ENCODE measurements around the gene CREM. TPM values are rescaled to one million over a fixed set of nuclear protein-coding genes. Genes with fewer than 3 reads are reported as not detected.

CREM gene
- total RNA-seq, 1 experiment from 2014 or later = 24.7 TPM

DNA sequence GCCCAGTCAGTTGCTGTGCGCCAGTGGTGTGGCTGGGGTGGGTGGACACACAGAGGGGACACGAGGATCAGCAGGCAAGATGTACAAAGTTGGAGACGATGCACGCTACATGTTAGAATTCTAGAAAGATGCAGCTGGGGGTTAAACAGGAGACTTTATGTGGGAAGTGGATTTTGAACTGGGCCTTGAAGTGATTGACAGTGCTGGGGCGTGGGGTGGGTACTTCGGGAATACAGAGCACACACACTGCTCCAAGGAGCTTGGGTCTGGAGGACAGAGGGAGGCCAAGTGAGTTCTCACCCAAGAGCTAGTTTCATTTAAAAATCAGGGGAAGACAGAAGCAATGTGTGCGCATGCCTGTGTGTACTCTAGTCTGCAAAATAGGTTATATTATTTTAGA is 87.1 kb downstream of the CREM start:
- intact Hi-C loops (cut with micrococcal nuclease; ENCODE audit: unreplicated experiment) = no loop called here
- Mint-ChIP-seq H3K9me3 (ENCODE audit: unreplicated experiment) (no peaks in the 10 kb centered on the region), H3K27me3 (ENCODE audit: insufficient read depth, unreplicated experiment) (no peaks in the 10 kb centered on the region), H3K4me1 (ENCODE audit: low read depth, unreplicated experiment) (peaks cover 14% of the 10 kb centered on the region), H3K36me3 (ENCODE audit: insufficient read depth, unreplicated experiment) (no peaks in the 10 kb centered on the region), H3K27ac (ENCODE audit: unreplicated experiment) (no peak overlapping the region), H3K4me3 (ENCODE audit: unreplicated experiment) (no peak overlapping the region)
- DNase-seq = no peak
- H3K4me3 ChIP-seq (ENCODE audit: low read depth, low read length) = no peak overlapping the region
- H3K36me3 ChIP-seq (ENCODE audit: control insufficient read depth, insufficient read depth, low read length) = no peaks in the 10 kb centered on the region
- ChIA-PET CTCF (interaction anchor here (0.5 to 1.9 kb wide), 4 partner anchors 18 to 124 kb away, joined by 3 to 8 read pairs (median 4); partner anchors contain the start of genes CREM and CUL2), POLR2A (no interaction called here)
- TF ChIP-seq, protein P1, sequence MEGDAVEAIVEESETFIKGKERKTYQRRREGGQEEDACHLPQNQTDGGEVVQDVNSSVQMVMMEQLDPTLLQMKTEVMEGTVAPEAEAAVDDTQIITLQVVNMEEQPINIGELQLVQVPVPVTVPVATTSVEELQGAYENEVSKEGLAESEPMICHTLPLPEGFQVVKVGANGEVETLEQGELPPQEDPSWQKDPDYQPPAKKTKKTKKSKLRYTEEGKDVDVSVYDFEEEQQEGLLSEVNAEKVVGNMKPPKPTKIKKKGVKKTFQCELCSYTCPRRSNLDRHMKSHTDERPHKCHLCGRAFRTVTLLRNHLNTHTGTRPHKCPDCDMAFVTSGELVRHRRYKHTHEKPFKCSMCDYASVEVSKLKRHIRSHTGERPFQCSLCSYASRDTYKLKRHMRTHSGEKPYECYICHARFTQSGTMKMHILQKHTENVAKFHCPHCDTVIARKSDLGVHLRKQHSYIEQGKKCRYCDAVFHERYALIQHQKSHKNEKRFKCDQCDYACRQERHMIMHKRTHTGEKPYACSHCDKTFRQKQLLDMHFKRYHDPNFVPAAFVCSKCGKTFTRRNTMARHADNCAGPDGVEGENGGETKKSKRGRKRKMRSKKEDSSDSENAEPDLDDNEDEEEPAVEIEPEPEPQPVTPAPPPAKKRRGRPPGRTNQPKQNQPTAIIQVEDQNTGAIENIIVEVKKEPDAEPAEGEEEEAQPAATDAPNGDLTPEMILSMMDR (IDR thresholded peaks at IDR 0.05; ENCODE audit: insufficient read depth in 1 of 2, low read depth in 1 of 2, low read length in 1 of 2, severe bottlenecking in 1 of 2, unreplicated experiment in 1 of 2) = no peak
- no peaks in the 10 kb centered on the region for H3K27me3 ChIP-seq (replicated peaks; ENCODE audit: control insufficient read depth, insufficient read depth, low read length)
- H3K9me3 ChIP-seq = no peaks in the 10 kb centered on the region
- no peaks in the 10 kb centered on the region for H3K4me1 ChIP-seq
- no TSS peak for BruUV-seq (replicated peaks)

DNA sequence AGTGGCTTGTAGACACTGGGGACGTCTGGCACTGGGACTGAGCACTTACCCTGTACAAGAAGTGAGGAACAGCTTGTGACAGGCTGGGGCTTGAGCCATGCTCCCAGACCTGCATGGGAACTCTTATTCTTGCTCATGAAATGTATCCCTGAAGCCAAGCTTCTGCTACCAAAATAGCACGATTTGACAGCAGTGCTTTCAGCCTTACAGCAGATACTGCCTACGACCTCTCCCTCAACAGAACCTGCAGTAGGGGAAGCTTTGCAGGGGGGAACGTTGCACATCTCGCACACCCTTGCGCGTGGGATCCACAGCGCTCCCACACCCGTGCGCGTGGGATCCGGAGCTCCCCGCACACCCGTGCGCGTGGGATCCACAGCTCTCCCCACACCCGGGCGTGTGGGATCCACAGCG is 88.0 kb downstream of the CREM start:
- H3K36me3 ChIP-seq (ENCODE audit: control insufficient read depth, insufficient read depth, low read length) = no peaks in the 10 kb centered on the region
- no peaks in the 10 kb centered on the region for H3K27me3 ChIP-seq (replicated peaks; ENCODE audit: control insufficient read depth, insufficient read depth, low read length)
- no peaks in the 10 kb centered on the region for H3K27me3 Mint-ChIP-seq (ENCODE audit: insufficient read depth, unreplicated experiment)
- no peak overlapping the region for H3K4me3 Mint-ChIP-seq (ENCODE audit: unreplicated experiment)
- no peak overlapping the region for H3K4me3 ChIP-seq (ENCODE audit: low read depth, low read length)
- H3K36me3 Mint-ChIP-seq (ENCODE audit: insufficient read depth, unreplicated experiment) = no peaks in the 10 kb centered on the region
- POLR2A ChIA-PET = no interaction called here
- TF ChIP-seq, protein P1 (IDR thresholded peaks at IDR 0.05; ENCODE audit: insufficient read depth in 1 of 2, low read depth in 1 of 2, low read length in 1 of 2, severe bottlenecking in 1 of 2, unreplicated experiment in 1 of 2) = no peak
- intact Hi-C loops (cut with micrococcal nuclease; ENCODE audit: unreplicated experiment) = no loop called here
- BruUV-seq (replicated peaks) = no TSS peak
- H3K4me1 ChIP-seq = no peaks in the 10 kb centered on the region
- CTCF ChIA-PET = interaction anchor here (0.6 to 1.9 kb wide), 3 partner anchors 18 to 88 kb away, joined by 5 to 8 read pairs (median 5); partner anchors contain the start of gene CREM
- no peak overlapping the region for H3K27ac Mint-ChIP-seq (ENCODE audit: unreplicated experiment)
- peaks cover 16% of the 10 kb centered on the region for H3K4me1 Mint-ChIP-seq (ENCODE audit: low read depth, unreplicated experiment)
- H3K9me3 Mint-ChIP-seq (ENCODE audit: unreplicated experiment) = no peaks in the 10 kb centered on the region
- no peaks in the 10 kb centered on the region for H3K9me3 ChIP-seq
- no peak for DNase-seq

DNA sequence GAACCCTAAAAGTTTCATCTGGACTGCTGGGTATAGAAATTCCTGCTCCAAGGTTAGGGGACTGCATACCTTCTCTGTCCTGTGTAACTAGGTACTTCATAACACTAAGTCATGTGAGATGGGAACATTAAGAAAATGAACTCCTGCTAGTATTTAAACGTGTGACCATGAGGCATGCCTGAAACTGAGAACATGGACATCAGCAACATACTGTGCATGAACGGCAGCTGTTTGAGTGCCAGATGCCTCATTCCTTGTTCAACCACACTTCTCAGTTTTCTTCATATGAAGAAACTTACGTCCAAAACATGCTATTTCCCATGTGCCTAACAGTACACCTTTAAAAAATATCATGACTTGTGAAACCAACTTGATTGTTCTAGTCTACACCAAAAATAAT is 88.5 kb downstream of the CREM start:
- ChIA-PET CTCF (interaction anchor here (0.6 to 1.9 kb wide), 3 partner anchors 19 to 89 kb away, joined by 5 to 8 read pairs (median 5); partner anchors contain the start of gene CREM), POLR2A (no interaction called here)
- no TSS peak for BruUV-seq (replicated peaks)
- TF ChIP-seq, protein P1 (IDR thresholded peaks at IDR 0.05; ENCODE audit: insufficient read depth in 1 of 2, low read depth in 1 of 2, low read length in 1 of 2, severe bottlenecking in 1 of 2, unreplicated experiment in 1 of 2) = no peak
- Histone ChIP-seq H3K4me3 (ENCODE audit: low read depth, low read length) (no peak overlapping the region), H3K4me1 (no peaks in the 10 kb centered on the region), H3K36me3 (ENCODE audit: control insufficient read depth, insufficient read depth, low read length) (no peaks in the 10 kb centered on the region), H3K27me3 (replicated peaks; ENCODE audit: control insufficient read depth, insufficient read depth, low read length) (no peaks in the 10 kb centered on the region), H3K9me3 (no peaks in the 10 kb centered on the region)
- intact Hi-C loops (cut with micrococcal nuclease; ENCODE audit: unreplicated experiment) = no loop called here
- Mint-ChIP-seq H3K27me3 (ENCODE audit: insufficient read depth, unreplicated experiment) (no peaks in the 10 kb centered on the region), H3K9me3 (ENCODE audit: unreplicated experiment) (no peaks in the 10 kb centered on the region), H3K4me1 (ENCODE audit: low read depth, unreplicated experiment) (peaks cover 16% of the 10 kb centered on the region), H3K27ac (ENCODE audit: unreplicated experiment) (no peak overlapping the region), H3K4me3 (ENCODE audit: unreplicated experiment) (no peak overlapping the region), H3K36me3 (ENCODE audit: insufficient read depth, unreplicated experiment) (no peaks in the 10 kb centered on the region)
- DNase-seq = no peak

Measured in Caco-2 (cell line).